ENCODE results near the gene SMIM7.

- TF ChIP-seq CTCF (IDR thresholded peaks at IDR 0.05) (no peak), POLR2AphosphoS5 (IDR thresholded peaks at IDR 0.05; ENCODE audit: insufficient read depth in 1 of 2, low read depth in 1 of 2) (no peak), POLR2A (IDR thresholded peaks at IDR 0.05) (no peak)
Observed at GRCh38 chr19:16609511-16610200, 50.3 kb downstream of the SMIM7 start.

All from vagina (tissue), 2 donors.